ENCODE measurements around the gene MPRIP. TPM values are rescaled to one million over a fixed set of nuclear protein-coding genes. Genes with fewer than 3 reads are reported as not detected.

The MPRIP gene
- total RNA-seq, 1 experiment from 2014 or later, result 132 TPM

DNA sequence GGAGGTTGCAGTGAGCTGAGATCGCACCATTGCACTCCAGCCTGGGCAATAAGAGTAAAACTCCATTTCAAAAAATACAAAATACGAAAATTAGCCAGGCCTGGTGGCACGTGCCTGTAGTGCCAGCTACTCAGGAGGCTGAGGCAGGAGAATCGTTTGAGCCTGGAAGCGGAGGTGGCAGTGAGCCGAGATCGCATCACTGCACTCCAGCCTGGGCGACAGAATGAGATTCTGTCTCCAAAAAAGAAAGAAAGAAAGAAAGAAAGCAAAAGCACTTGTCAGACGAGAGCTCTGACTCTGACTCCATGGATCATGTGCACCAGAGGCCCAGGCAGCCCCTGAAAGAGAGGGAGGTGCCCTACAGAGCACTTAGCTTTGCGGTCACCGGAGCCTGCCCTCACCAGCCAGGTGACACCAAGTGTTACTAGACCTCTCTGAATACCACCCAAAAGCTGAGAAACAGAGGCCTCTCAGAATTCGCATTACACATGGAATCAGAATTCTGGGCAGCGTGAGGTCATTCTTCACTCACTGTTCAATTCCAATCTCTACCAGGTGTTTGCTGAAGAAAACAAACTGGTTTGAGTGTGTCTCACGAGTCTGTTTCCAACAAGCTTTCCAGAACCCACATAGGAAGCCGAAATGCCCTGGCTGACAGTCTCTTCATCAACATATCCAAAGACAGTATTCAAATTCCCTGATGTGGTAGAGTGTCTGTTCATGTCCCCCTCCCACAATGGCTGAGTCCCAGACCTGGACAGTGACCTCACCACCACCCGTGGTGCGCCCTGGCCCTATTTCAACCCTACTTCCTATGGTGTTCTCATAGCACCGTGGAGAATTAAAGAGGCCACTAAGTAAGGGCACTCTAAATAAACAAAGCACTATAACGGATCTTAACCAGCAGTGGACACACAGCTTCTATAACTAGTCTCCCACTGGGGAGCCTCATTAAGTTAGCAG is 193.2 kb downstream of the MPRIP start:
- H4K8ac ChIP-seq (replicated peaks; ENCODE audit: insufficient read length, low read depth, low read length), result no peak overlapping the region
- H3K18ac ChIP-seq (ENCODE audit: insufficient read length, low read depth, low read length), result no peak overlapping the region
- no peak overlapping the region for H2AK5ac ChIP-seq (ENCODE audit: insufficient read length, low read length)
- H3K4ac ChIP-seq (ENCODE audit: low read depth, low read length), result no peak overlapping the region
- no peak overlapping the region for H2BK5ac ChIP-seq (ENCODE audit: insufficient read length, low read length)
- H4K91ac ChIP-seq (ENCODE audit: insufficient read length, low read depth, low read length), result no peak overlapping the region
- H3K9me3 ChIP-seq (ENCODE audit: control insufficient read depth, low read depth, low read length), result no peaks in the 10 kb centered on the region
- no peak overlapping the region for H2BK20ac ChIP-seq (ENCODE audit: low read depth, low read length, poor library complexity, severe bottlenecking)
- Mint-ChIP-seq H3K4me3 (peak overlapping the region; percentile 97 to 99), H3K4me1 (peaks cover 21% of the 10 kb centered on the region in 2 experiments), H3K27ac (0 out of 7 replicates have a peak overlapping the region, but pooled peaks of 1 of the 3 experiments have one; percentile 63), H3K9me3 (no peaks in the 10 kb centered on the region), H3K27me3 (ENCODE audit: low read depth) (no peaks in the 10 kb centered on the region), H3K36me3 (ENCODE audit: insufficient read depth in 1 of 3, low read depth in 3 of 3) (peaks cover 10 to 21% (median 19%) of the 10 kb centered on the region in 3 experiments; a peak in 5 of 7 replicates)
- DNase-seq, result no peak
- peaks cover 5% of the 10 kb centered on the region for H3K23me2 ChIP-seq (ENCODE audit: insufficient read length, low read depth, low read length, poor library complexity, severe bottlenecking)
- no peaks in the 10 kb centered on the region for H4K20me1 ChIP-seq (ENCODE audit: control insufficient read depth, insufficient read depth, insufficient read length)
- no peak overlapping the region for H2AFZ ChIP-seq (ENCODE audit: low read length)
- peaks cover 11% of the 10 kb centered on the region for H3K4me1 ChIP-seq (ENCODE audit: insufficient read depth, low read length)
- no CpG with 5 or more reads among the region's 19 CpGs for WGBS (ENCODE audit: extremely low coverage, insufficient read length, low lambda C conversion rate)
- H2BK12ac ChIP-seq (ENCODE audit: insufficient read length, low read depth, low read length), result no peak overlapping the region
- H3K14ac ChIP-seq (ENCODE audit: insufficient read depth, low read length), result no peak overlapping the region
- H3T11ph ChIP-seq (ENCODE audit: low read length), result no peak overlapping the region
- H3K9ac ChIP-seq (ENCODE audit: extremely low read depth, insufficient read length, low read length), result no peak overlapping the region
- no peak overlapping the region for H2BK120ac ChIP-seq (ENCODE audit: low read depth, low read length, poor library complexity, severe bottlenecking)
- no peak overlapping the region for H2BK15ac ChIP-seq (ENCODE audit: low read depth, low read length)
- H3K23ac ChIP-seq (ENCODE audit: insufficient read length, low read depth, low read length), result no peak overlapping the region
- no peak overlapping the region for H4K5ac ChIP-seq (ENCODE audit: insufficient read length, low read depth, low read length)
- H3K56ac ChIP-seq (ENCODE audit: insufficient read length, low read depth, low read length), result no peak overlapping the region
- H3K79me1 ChIP-seq (ENCODE audit: insufficient read depth, low read depth, low read length, poor library complexity, severe bottlenecking), result peaks cover 3% of the 10 kb centered on the region
- H3K27me3 ChIP-seq (ENCODE audit: insufficient read depth, low read length), result no peaks in the 10 kb centered on the region
- peaks cover 9% of the 10 kb centered on the region; the same call in 1 of the 2 replicates for H3K79me2 ChIP-seq (ENCODE audit: insufficient read depth, low read length)
- H3K27ac ChIP-seq (ENCODE audit: insufficient read length, low read depth, low read length), result no peak overlapping the region
- H3K4me2 ChIP-seq (ENCODE audit: insufficient read depth, insufficient read length, low read length), result peak overlapping the region; percentile 92
- TF ChIP-seq, protein P1, sequence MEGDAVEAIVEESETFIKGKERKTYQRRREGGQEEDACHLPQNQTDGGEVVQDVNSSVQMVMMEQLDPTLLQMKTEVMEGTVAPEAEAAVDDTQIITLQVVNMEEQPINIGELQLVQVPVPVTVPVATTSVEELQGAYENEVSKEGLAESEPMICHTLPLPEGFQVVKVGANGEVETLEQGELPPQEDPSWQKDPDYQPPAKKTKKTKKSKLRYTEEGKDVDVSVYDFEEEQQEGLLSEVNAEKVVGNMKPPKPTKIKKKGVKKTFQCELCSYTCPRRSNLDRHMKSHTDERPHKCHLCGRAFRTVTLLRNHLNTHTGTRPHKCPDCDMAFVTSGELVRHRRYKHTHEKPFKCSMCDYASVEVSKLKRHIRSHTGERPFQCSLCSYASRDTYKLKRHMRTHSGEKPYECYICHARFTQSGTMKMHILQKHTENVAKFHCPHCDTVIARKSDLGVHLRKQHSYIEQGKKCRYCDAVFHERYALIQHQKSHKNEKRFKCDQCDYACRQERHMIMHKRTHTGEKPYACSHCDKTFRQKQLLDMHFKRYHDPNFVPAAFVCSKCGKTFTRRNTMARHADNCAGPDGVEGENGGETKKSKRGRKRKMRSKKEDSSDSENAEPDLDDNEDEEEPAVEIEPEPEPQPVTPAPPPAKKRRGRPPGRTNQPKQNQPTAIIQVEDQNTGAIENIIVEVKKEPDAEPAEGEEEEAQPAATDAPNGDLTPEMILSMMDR (conservative IDR thresholded peaks at IDR 0.05), result no peak

Data from H9 (cell line).